ENCODE results near the gene FBXL3.

The FBXL3 gene

DNA sequence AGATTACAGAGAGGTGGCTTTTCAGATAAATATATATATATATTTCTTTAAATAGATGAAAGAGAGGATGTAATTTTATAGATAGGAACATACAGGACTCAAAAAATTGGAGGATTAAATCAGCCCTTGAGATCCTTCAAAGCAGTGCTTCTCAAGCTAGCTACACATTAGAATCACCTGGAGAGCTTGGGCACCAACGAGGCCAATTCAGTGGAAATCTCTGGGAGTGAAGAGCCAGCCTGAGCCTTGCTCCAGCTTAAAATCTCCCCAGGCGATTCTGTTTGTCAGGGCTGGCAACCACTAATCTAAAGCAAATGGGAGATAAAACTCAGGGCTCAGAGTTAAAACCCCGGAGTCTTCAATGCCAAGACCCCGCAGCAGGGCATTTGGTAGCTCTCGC, 50.0 kb downstream of the FBXL3 start:
- H3K4me3 ChIP-seq (replicated peaks; ENCODE audit: insufficient read depth, low read length): no peak overlapping the region
- no peak overlapping the region for H3K27ac ChIP-seq (replicated peaks)
- no peak for TF ChIP-seq GABPA (IDR thresholded peaks at IDR 0.05; ENCODE audit: low read depth)
- no peak for TF ChIP-seq SPI1 (IDR thresholded peaks at IDR 0.05; ENCODE audit: borderline replicate concordance, low read depth)
- TF ChIP-seq, protein P1, sequence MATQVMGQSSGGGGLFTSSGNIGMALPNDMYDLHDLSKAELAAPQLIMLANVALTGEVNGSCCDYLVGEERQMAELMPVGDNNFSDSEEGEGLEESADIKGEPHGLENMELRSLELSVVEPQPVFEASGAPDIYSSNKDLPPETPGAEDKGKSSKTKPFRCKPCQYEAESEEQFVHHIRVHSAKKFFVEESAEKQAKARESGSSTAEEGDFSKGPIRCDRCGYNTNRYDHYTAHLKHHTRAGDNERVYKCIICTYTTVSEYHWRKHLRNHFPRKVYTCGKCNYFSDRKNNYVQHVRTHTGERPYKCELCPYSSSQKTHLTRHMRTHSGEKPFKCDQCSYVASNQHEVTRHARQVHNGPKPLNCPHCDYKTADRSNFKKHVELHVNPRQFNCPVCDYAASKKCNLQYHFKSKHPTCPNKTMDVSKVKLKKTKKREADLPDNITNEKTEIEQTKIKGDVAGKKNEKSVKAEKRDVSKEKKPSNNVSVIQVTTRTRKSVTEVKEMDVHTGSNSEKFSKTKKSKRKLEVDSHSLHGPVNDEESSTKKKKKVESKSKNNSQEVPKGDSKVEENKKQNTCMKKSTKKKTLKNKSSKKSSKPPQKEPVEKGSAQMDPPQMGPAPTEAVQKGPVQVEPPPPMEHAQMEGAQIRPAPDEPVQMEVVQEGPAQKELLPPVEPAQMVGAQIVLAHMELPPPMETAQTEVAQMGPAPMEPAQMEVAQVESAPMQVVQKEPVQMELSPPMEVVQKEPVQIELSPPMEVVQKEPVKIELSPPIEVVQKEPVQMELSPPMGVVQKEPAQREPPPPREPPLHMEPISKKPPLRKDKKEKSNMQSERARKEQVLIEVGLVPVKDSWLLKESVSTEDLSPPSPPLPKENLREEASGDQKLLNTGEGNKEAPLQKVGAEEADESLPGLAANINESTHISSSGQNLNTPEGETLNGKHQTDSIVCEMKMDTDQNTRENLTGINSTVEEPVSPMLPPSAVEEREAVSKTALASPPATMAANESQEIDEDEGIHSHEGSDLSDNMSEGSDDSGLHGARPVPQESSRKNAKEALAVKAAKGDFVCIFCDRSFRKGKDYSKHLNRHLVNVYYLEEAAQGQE (IDR thresholded peaks at IDR 0.05; ENCODE audit: insufficient replicate concordance, low read depth): no peak
- TF ChIP-seq POLR2AphosphoS5 (IDR thresholded peaks at IDR 0.05; ENCODE audit: low read depth): no peak
- TF ChIP-seq, protein P2, sequence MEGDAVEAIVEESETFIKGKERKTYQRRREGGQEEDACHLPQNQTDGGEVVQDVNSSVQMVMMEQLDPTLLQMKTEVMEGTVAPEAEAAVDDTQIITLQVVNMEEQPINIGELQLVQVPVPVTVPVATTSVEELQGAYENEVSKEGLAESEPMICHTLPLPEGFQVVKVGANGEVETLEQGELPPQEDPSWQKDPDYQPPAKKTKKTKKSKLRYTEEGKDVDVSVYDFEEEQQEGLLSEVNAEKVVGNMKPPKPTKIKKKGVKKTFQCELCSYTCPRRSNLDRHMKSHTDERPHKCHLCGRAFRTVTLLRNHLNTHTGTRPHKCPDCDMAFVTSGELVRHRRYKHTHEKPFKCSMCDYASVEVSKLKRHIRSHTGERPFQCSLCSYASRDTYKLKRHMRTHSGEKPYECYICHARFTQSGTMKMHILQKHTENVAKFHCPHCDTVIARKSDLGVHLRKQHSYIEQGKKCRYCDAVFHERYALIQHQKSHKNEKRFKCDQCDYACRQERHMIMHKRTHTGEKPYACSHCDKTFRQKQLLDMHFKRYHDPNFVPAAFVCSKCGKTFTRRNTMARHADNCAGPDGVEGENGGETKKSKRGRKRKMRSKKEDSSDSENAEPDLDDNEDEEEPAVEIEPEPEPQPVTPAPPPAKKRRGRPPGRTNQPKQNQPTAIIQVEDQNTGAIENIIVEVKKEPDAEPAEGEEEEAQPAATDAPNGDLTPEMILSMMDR (IDR thresholded peaks at IDR 0.05; ENCODE audit: insufficient read depth, low read length): no peak

DNA sequence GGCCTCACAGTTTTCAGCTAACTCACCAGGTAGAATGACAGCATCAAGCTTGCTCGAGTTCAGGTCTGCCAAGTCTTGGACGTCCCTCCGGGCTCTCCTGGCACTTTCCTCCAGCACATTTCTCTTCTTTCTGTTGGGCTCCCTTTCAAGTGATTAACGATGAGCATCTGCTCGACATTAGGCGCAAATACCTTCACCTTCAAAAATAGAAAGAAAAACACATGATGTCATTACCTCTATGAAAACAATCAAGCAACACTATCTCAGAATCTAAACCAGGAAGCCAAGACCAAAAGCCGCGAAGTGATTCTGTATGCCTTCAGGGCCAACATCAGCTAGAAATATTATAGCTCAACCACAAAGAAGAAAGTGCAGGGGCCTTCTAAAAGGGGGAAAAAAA, 50.5 kb downstream of the FBXL3 start:
- H3K4me3 ChIP-seq (replicated peaks; ENCODE audit: insufficient read depth, low read length): no peak overlapping the region
- no peak overlapping the region for H3K27ac ChIP-seq (replicated peaks)
- TF ChIP-seq POLR2AphosphoS5 (IDR thresholded peaks at IDR 0.05; ENCODE audit: low read depth): no peak
- H3K27me3 ChIP-seq (ENCODE audit: insufficient read depth, poor library complexity, severe bottlenecking): peaks cover 25% of the 10 kb centered on the region
- DNase-seq (ENCODE audit: low read depth in 1 of 2, low spot score in 1 of 2): no peak

More for the DNA sequence above, 50.0 kb downstream of the FBXL3 start:
- no peak for DNase-seq (ENCODE audit: low read depth in 1 of 2, low spot score in 1 of 2)
- peaks cover 28% of the 10 kb centered on the region for H3K27me3 ChIP-seq (ENCODE audit: insufficient read depth, poor library complexity, severe bottlenecking)

DNA sequence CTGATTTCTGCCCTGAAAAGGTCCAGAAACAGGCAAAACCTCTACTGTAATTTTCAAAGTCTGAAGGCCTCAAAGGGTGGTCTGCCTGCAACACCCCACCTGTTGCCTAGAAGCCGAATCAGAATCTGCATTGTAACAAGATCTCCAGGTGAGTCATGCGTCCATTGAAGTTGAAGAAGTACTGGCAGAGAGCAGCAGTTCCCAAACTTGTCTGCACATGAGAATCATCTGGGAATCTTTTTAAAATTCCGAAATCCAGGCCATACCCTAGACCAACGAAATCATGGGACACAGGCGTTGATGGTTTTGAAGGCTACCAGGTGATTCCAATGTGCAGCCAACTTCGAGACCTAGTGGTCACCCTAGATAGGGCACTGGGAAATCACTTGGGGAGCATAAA, 51.1 kb downstream of the FBXL3 start:
- H3K27me3 ChIP-seq (ENCODE audit: insufficient read depth, poor library complexity, severe bottlenecking): peaks cover 19% of the 10 kb centered on the region
- no peak for TF ChIP-seq SPI1 (IDR thresholded peaks at IDR 0.05; ENCODE audit: borderline replicate concordance, low read depth)
- TF ChIP-seq, protein P2 (IDR thresholded peaks at IDR 0.05; ENCODE audit: insufficient read depth, low read length): no peak
- TF ChIP-seq, protein P1 (IDR thresholded peaks at IDR 0.05; ENCODE audit: insufficient replicate concordance, low read depth): no peak
- no peak for TF ChIP-seq GABPA (IDR thresholded peaks at IDR 0.05; ENCODE audit: low read depth)
- no peak for TF ChIP-seq POLR2AphosphoS5 (IDR thresholded peaks at IDR 0.05; ENCODE audit: low read depth)

DNA sequence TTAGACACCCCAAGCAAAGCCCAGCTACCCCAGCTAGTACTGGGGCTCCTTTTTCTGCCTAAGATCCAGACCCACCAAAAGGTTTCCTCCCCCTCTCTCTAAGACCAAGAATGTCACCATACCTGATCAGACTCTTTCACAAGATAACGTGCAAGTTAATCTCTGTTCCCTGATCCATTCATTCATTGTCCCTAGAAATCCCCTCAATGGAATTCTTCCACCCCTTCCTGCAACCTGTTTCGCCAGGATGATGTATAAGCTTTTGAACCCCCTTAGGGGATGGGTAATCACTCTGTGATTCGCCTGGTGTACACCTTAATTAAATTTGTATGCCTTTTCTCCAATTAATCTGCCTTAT, 52.4 kb downstream of the FBXL3 start:
- DNase-seq (ENCODE audit: low read depth in 1 of 2, low spot score in 1 of 2): no peak
- no peak overlapping the region for H3K27ac ChIP-seq (replicated peaks)
- H3K4me3 ChIP-seq (replicated peaks; ENCODE audit: insufficient read depth, low read length): no peak overlapping the region
- H3K27me3 ChIP-seq (ENCODE audit: insufficient read depth, poor library complexity, severe bottlenecking): peaks cover 14% of the 10 kb centered on the region
- TF ChIP-seq, protein P2 (IDR thresholded peaks at IDR 0.05; ENCODE audit: insufficient read depth, low read length): no peak
- TF ChIP-seq POLR2AphosphoS5 (IDR thresholded peaks at IDR 0.05; ENCODE audit: low read depth) (no peak), GABPA (IDR thresholded peaks at IDR 0.05; ENCODE audit: low read depth) (no peak), SPI1 (IDR thresholded peaks at IDR 0.05; ENCODE audit: borderline replicate concordance, low read depth) (no peak)
- TF ChIP-seq, protein P1 (IDR thresholded peaks at IDR 0.05; ENCODE audit: insufficient replicate concordance, low read depth): no peak

More for the DNA sequence above, 51.1 kb downstream of the FBXL3 start:
- no peak for DNase-seq (ENCODE audit: low read depth in 1 of 2, low spot score in 1 of 2)
- Histone ChIP-seq H3K4me3 (replicated peaks; ENCODE audit: insufficient read depth, low read length) (no peak overlapping the region), H3K27ac (replicated peaks) (no peak overlapping the region)
